IgD-negative memory B cell (primary cell): ENCODE measurements around the gene CFHR2. TPM values are rescaled to one million over a fixed set of nuclear protein-coding genes. Genes with fewer than 3 reads are reported as not detected.
"Not testable (repeated sequence)": the region's sequence is repeated elsewhere in the genome, so short reads cannot be mapped to it uniquely, and the experiment has no call there.

Experiments
- H3K27ac Mint-ChIP-seq, 3 donors: one replicate each; pipeline ENCODE4 v1.8.0; 2020 to 2022; ENCODE audit warnings: mild to moderate bottlenecking in 3 of 3, mixed read lengths in 3 of 3, moderate library complexity in 1 of 3
- H3K27me3 Mint-ChIP-seq: one replicate; pipeline ENCODE4 v1.8.0; 2021; ENCODE audit warnings: mixed read lengths
- H3K36me3 Mint-ChIP-seq: one replicate; pipeline ENCODE4 v1.8.0; 2020; ENCODE audit warnings: mild to moderate bottlenecking, mixed read lengths
- H3K4me1 Mint-ChIP-seq, 3 donors: one replicate each; pipeline ENCODE4 v1.8.0; 2020 to 2022; ENCODE audit warnings: mixed read lengths in 3 of 3, mild to moderate bottlenecking in 1 of 3
- H3K4me3 Mint-ChIP-seq, 4 donors: one replicate each; pipeline ENCODE4 v1.8.0; 2020 to 2022; ENCODE audit warnings: mild to moderate bottlenecking in 4 of 4, mixed read lengths in 4 of 4, moderate library complexity in 3 of 4
- H3K9me3 Mint-ChIP-seq, 3 donors: one replicate each; pipeline ENCODE4 v1.8.0; 2020 to 2021; ENCODE audit warnings: mixed read lengths in 3 of 3, mild to moderate bottlenecking in 1 of 3
- polyA plus RNA-seq: library from polyadenylated mRNA; unstranded; fragments of 300-500 nt; fragmentation: Illumina TruSeq; gene quantifications from one replicate; pipeline ENCODE4 v1.2.3, GENCODE V29; 2021

The CFHR2 gene
- polyA plus RNA-seq, 1 donor from 2014 or later: not detected

DNA sequence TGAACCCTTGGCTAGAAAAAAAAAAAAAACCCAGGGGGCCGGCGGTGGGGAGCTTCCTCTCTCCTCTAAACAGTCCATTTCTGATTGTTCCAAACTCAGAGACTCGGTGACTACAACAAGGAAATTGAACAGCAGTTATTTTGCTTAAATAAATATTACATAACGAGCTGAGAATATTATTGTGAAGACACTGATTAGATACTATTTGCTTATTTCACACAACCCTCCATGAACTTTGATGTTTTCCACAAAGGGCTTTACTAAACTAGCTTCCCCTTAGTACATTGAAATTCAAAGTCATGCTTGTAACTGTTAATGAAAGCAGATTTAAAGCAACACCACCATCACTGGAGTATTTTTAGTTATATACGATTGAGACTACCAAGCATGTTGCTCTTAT, 33.7 kb downstream of the CFHR2 start, which contains the start of gene CFHR5:
TSS of gene CFHR5 (plus strand) at position 279 of the 400 bp plus-strand sequence. CDS start at position 388, 109 bp downstream.
- H3K36me3 Mint-ChIP-seq: no peaks in the 10 kb centered on the region
- no peaks in the 10 kb centered on the region for H3K27me3 Mint-ChIP-seq
- H3K9me3 Mint-ChIP-seq: no peaks in the 10 kb centered on the region

GRCh38 chr1:196980859-196981258, 37.3 kb downstream of the CFHR2 start:
- Mint-ChIP-seq H3K4me3 (no peak overlapping the region), H3K27ac (no peak overlapping the region), H3K4me1 (no peaks in the 10 kb centered on the region)

More for the DNA sequence above, 33.7 kb downstream of the CFHR2 start, which contains the start of gene CFHR5:
- no peak within 1 kb of the TSS for H3K4me3 Mint-ChIP-seq
- H3K27ac Mint-ChIP-seq: no peak within 1 kb of the TSS
- no peaks in the 10 kb centered on the region for H3K4me1 Mint-ChIP-seq

GRCh38 chr1:196982247-196982646, 38.7 kb downstream of the CFHR2 start:
- not testable (repeated sequence) for H3K27ac Mint-ChIP-seq, H3K36me3 Mint-ChIP-seq, H3K9me3 Mint-ChIP-seq, H3K4me1 Mint-ChIP-seq, H3K4me3 Mint-ChIP-seq, H3K27me3 Mint-ChIP-seq

More at GRCh38 chr1:196980859-196981258, 37.3 kb downstream of the CFHR2 start:
- Mint-ChIP-seq H3K27me3 (no peaks in the 10 kb centered on the region), H3K9me3 (no peaks in the 10 kb centered on the region), H3K36me3 (no peaks in the 10 kb centered on the region)

- H3K27me3 Mint-ChIP-seq, H3K4me3 Mint-ChIP-seq, H3K9me3 Mint-ChIP-seq, H3K36me3 Mint-ChIP-seq, H3K27ac Mint-ChIP-seq, H3K4me1 Mint-ChIP-seq: not testable (repeated sequence)
These were observed 48.5 kb downstream of the CFHR2 start for GRCh38 chr1:196991919-196992651.

- no peaks in the 10 kb centered on the region for H3K9me3 Mint-ChIP-seq
- no peaks in the 10 kb centered on the region for H3K27me3 Mint-ChIP-seq
- H3K36me3 Mint-ChIP-seq: no peaks in the 10 kb centered on the region
- no peak overlapping the region for H3K4me3 Mint-ChIP-seq
- H3K4me1 Mint-ChIP-seq: no peaks in the 10 kb centered on the region
- H3K27ac Mint-ChIP-seq: no peak overlapping the region
These were observed 50.4 kb downstream of the CFHR2 start for GRCh38 chr1:196993916-196994315.

- no peaks in the 10 kb centered on the region for H3K4me1 Mint-ChIP-seq
- no peak overlapping the region for H3K4me3 Mint-ChIP-seq
- H3K36me3 Mint-ChIP-seq: no peaks in the 10 kb centered on the region
- no peaks in the 10 kb centered on the region for H3K27me3 Mint-ChIP-seq
- H3K9me3 Mint-ChIP-seq: no peaks in the 10 kb centered on the region
- H3K27ac Mint-ChIP-seq: no peak overlapping the region
These were observed 53.9 kb downstream of the CFHR2 start for GRCh38 chr1:196997423-196997822.

GRCh38 chr1:197001828-197002227, 58.3 kb downstream of the CFHR2 start:
- Mint-ChIP-seq H3K36me3 (no peaks in the 10 kb centered on the region), H3K4me1 (no peaks in the 10 kb centered on the region), H3K27ac (no peak overlapping the region), H3K9me3 (no peaks in the 10 kb centered on the region), H3K4me3 (no peak overlapping the region), H3K27me3 (no peaks in the 10 kb centered on the region)

- H3K27me3 Mint-ChIP-seq: no peaks in the 10 kb centered on the region
- no peak overlapping the region for H3K27ac Mint-ChIP-seq
- no peaks in the 10 kb centered on the region for H3K9me3 Mint-ChIP-seq
- no peaks in the 10 kb centered on the region for H3K36me3 Mint-ChIP-seq
- no peak overlapping the region for H3K4me3 Mint-ChIP-seq
- H3K4me1 Mint-ChIP-seq: no peaks in the 10 kb centered on the region
These were observed 59.6 kb downstream of the CFHR2 start for GRCh38 chr1:197003132-197003531.

DNA sequence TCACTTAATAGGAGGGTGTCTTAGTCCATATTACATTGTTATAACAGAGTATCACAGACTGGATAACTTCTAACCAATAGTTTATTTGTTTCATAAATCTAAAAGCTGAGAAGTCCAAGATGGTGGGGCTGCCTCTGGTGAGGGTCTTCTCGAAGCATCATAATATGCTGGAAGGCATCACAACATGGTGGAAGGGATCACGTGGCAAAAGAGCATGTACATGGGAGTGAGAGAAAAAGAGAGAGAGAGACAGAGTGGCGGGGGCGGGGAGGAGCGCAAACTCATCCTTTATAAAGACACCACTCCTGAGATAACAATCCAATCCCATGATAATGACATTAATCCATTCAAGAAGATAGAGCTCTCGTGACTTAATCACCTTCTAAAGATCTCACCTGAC, 65.3 kb downstream of the CFHR2 start:
- Mint-ChIP-seq H3K36me3 (no peaks in the 10 kb centered on the region), H3K4me3 (no peak overlapping the region), H3K27me3 (no peaks in the 10 kb centered on the region), H3K9me3 (peaks cover 5 to 9% (median 7%) of the 10 kb centered on the region in 3 donors), H3K4me1 (no peaks in the 10 kb centered on the region), H3K27ac (peak overlapping the region in 1 of 3 donors; percentile 20)

Other genes with a start within 250 kb of the CFHR2 start
- gene CFHR3, start 168.9 kb upstream of the CFHR2 start, polyA plus RNA-seq: not detected
- not detected for gene CFHR1, start 124.0 kb upstream of the CFHR2 start, polyA plus RNA-seq
- not detected for gene CFHR4, start 55.7 kb upstream of the CFHR2 start, polyA plus RNA-seq
- not detected for gene CFHR5, start 33.8 kb downstream of the CFHR2 start, polyA plus RNA-seq
- gene F13B, start 123.5 kb downstream of the CFHR2 start, polyA plus RNA-seq: not detected
- gene ASPM, start 202.9 kb downstream of the CFHR2 start, polyA plus RNA-seq: 0.04 TPM